ENCODE results near the gene SPINK7.

DNA sequence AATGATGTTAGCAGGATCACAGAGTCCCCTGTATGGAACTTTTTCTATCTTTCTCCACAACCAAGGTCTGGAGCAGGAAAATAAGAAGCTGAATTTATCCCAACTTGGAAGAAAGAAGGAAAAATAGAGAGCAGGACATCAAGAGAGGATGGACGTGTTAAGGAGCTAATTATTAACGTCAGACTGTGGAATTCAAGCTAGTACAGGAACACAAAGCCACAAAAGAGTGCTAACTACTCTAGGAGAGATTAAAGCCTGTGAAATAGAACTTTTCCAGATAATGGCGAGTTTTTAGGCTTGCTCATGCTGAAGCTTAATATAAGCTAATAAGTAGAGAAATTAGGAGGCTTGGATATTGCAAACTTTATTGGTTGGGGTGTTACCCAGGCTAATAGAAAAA is 44.3 kb upstream of the SPINK7 start:
- TF ChIP-seq POLR2A (IDR thresholded peaks at IDR 0.05; ENCODE audit: low read length) = no peak
- TF ChIP-seq GATA1 (IDR thresholded peaks at IDR 0.05; ENCODE audit: low read depth, low read length) = no peak
